ENCODE measurements around the gene LOXL3. TPM values are rescaled to one million over a fixed set of nuclear protein-coding genes. Genes with fewer than 3 reads are reported as not detected.
A peak's percentile ranks its signal among the peaks of the same experiment; 100 is the strongest.

LOXL3 gene
- total and polyA plus RNA-seq, 3 experiments from 2014 or later: 0.08 to 1.2 (median 0.77) TPM

- H3K9me3 Mint-ChIP-seq: no peaks in the 10 kb centered on the region
- peaks cover 31% of the 10 kb centered on the region for H3K27me3 ChIP-seq (ENCODE audit: insufficient read depth, low read length, poor library complexity, severe bottlenecking)
- no peak for DNase-seq
- CTCF ChIA-PET: interaction anchor here (1.2 to 3.9 kb wide), 3 partner anchors 56 to 296 kb away, joined by 3 to 16 read pairs (median 3); partner anchors contain the start of genes CCDC142 and TTC31
- peaks cover 12% of the 10 kb centered on the region for H3K4me1 ChIP-seq (ENCODE audit: insufficient read depth, low read length)
- POLR2A ChIA-PET: interaction anchor here (0.6 kb wide), 1 partner anchor 35 kb away, joined by 7 read pairs; no protein-coding TSS in a partner anchor
- peaks cover 34 to 56% of the 10 kb centered on the region in 2 donors for H3K27me3 Mint-ChIP-seq
- H3K4me3 ChIP-seq (ENCODE audit: low read length): no peak overlapping the region
- H3K9me3 ChIP-seq (ENCODE audit: low read length): no peaks in the 10 kb centered on the region
- H3K4me3 Mint-ChIP-seq: no peak overlapping the region
- no peaks in the 10 kb centered on the region for H3K36me3 ChIP-seq (ENCODE audit: insufficient read depth, low read length)
- no peak overlapping the region for H3K27ac Mint-ChIP-seq
- no peak overlapping the region for H3K27ac ChIP-seq (ENCODE audit: low read depth, low read length)
- H3K36me3 Mint-ChIP-seq: no peaks in the 10 kb centered on the region
- peaks cover 3 to 13% (median 7%) of the 10 kb centered on the region in 3 donors for H3K4me1 Mint-ChIP-seq
Measured at GRCh38 chr2:74546004-74546403, 7.7 kb downstream of the LOXL3 start.

- Mint-ChIP-seq H3K9me3 (no peaks in the 10 kb centered on the region), H3K4me1 (peaks cover 3 to 12% (median 7%) of the 10 kb centered on the region in 3 donors), H3K27me3 (peaks cover 33 to 50% of the 10 kb centered on the region in 2 donors), H3K27ac (peak overlapping the region in 1 of 8 donors; percentile 1), H3K36me3 (no peaks in the 10 kb centered on the region), H3K4me3 (no peak overlapping the region)
- peaks cover 10% of the 10 kb centered on the region for H3K4me1 ChIP-seq (ENCODE audit: insufficient read depth, low read length)
- H3K4me3 ChIP-seq (ENCODE audit: low read length): no peak overlapping the region
- ChIA-PET CTCF (interaction anchor here (0.8 to 3.9 kb wide), 4 partner anchors 41 to 63 kb away, joined by 3 to 16 read pairs (median 3); partner anchors contain the start of genes CCDC142 and TTC31), POLR2A (no interaction called here)
- DNase-seq: no peak
- H3K27ac ChIP-seq (ENCODE audit: low read depth, low read length): no peak overlapping the region
- H3K36me3 ChIP-seq (ENCODE audit: insufficient read depth, low read length): no peaks in the 10 kb centered on the region
- peaks cover 26% of the 10 kb centered on the region for H3K27me3 ChIP-seq (ENCODE audit: insufficient read depth, low read length, poor library complexity, severe bottlenecking)
- no peaks in the 10 kb centered on the region for H3K9me3 ChIP-seq (ENCODE audit: low read length)
Measured at GRCh38 chr2:74544634-74545033, 9.1 kb downstream of the LOXL3 start.

DNA sequence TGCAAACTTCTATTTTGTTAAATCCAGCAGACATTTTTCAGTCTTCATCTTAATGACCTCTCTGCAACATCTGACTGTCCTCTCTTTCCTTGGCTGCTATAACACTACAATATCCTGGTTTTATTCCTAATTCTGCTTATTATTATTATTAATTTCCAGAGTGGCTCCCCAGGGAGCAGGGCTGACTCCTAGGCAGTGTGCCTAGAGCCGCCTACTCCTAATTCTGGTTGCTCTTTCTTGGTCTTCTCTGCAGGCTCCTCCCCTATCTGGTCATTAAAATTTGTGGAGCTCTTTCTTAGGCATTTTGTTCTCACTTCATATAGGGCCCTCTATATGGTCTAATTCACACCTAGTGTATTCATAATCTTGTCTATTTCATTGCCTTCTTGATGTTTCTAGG is 10.8 kb downstream of the LOXL3 start:
- Histone ChIP-seq H3K27me3 (ENCODE audit: insufficient read depth, low read length, poor library complexity, severe bottlenecking) (peaks cover 10% of the 10 kb centered on the region), H3K9me3 (ENCODE audit: low read length) (no peaks in the 10 kb centered on the region), H3K27ac (ENCODE audit: low read depth, low read length) (no peak overlapping the region), H3K4me1 (ENCODE audit: insufficient read depth, low read length) (no peaks in the 10 kb centered on the region), H3K4me3 (ENCODE audit: low read length) (no peak overlapping the region), H3K36me3 (ENCODE audit: insufficient read depth, low read length) (no peaks in the 10 kb centered on the region)
- no peak for DNase-seq
- POLR2A ChIA-PET: no interaction called here
- CTCF ChIA-PET: no interaction called here
- Mint-ChIP-seq H3K4me1 (peaks cover 0 to 2% (median under 1%) of the 10 kb centered on the region in 3 donors), H3K27me3 (peaks cover 29 to 56% of the 10 kb centered on the region in 2 donors), H3K27ac (no peak overlapping the region), H3K9me3 (no peaks in the 10 kb centered on the region), H3K4me3 (no peak overlapping the region), H3K36me3 (no peaks in the 10 kb centered on the region)

GRCh38 chr2:74540291-74540690 is 13.5 kb downstream of the LOXL3 start:
- DNase-seq: no peak
- ChIA-PET CTCF (interaction anchor here (0.8 kb wide), 1 partner anchor 10 kb away, joined by 3 read pairs; the partner anchor contains the start of gene HTRA2), POLR2A (no interaction called here)
- Histone ChIP-seq H3K27me3 (ENCODE audit: insufficient read depth, low read length, poor library complexity, severe bottlenecking) (peaks cover 12% of the 10 kb centered on the region), H3K27ac (ENCODE audit: low read depth, low read length) (no peak overlapping the region), H3K9me3 (ENCODE audit: low read length) (no peaks in the 10 kb centered on the region), H3K36me3 (ENCODE audit: insufficient read depth, low read length) (no peaks in the 10 kb centered on the region), H3K4me1 (ENCODE audit: insufficient read depth, low read length) (no peaks in the 10 kb centered on the region), H3K4me3 (ENCODE audit: low read length) (no peak overlapping the region)
- Mint-ChIP-seq H3K9me3 (no peaks in the 10 kb centered on the region), H3K4me3 (no peak overlapping the region), H3K4me1 (no peaks in the 10 kb centered on the region), H3K27ac (no peak overlapping the region), H3K36me3 (no peaks in the 10 kb centered on the region), H3K27me3 (peaks cover 22 to 53% of the 10 kb centered on the region in 2 donors)

- Mint-ChIP-seq H3K9me3 (no peaks in the 10 kb centered on the region), H3K4me3 (no peak overlapping the region), H3K27me3 (peaks cover 17 to 49% of the 10 kb centered on the region in 2 donors), H3K36me3 (peaks cover 0 to under 1% (median 0%) of the 10 kb centered on the region in 3 donors), H3K4me1 (no peaks in the 10 kb centered on the region), H3K27ac (no peak overlapping the region)
- no peaks in the 10 kb centered on the region for H3K4me1 ChIP-seq (ENCODE audit: insufficient read depth, low read length)
- peaks cover under 1% of the 10 kb centered on the region for H3K36me3 ChIP-seq (ENCODE audit: insufficient read depth, low read length)
- ChIA-PET CTCF (no interaction called here), POLR2A (interaction anchor here (1.1 kb wide), 1 partner anchor 15 kb away, joined by 4 read pairs; no protein-coding TSS in a partner anchor)
- no peak overlapping the region for H3K27ac ChIP-seq (ENCODE audit: low read depth, low read length)
- H3K9me3 ChIP-seq (ENCODE audit: low read length): no peaks in the 10 kb centered on the region
- H3K4me3 ChIP-seq (ENCODE audit: low read length): no peak overlapping the region
- peaks cover 12% of the 10 kb centered on the region for H3K27me3 ChIP-seq (ENCODE audit: insufficient read depth, low read length, poor library complexity, severe bottlenecking)
- no peak for DNase-seq
Measured at GRCh38 chr2:74538881-74539339, 14.8 kb downstream of the LOXL3 start.

GRCh38 chr2:74537140-74537539 is 16.6 kb downstream of the LOXL3 start:
- H3K27ac Mint-ChIP-seq: no peak overlapping the region
- H3K9me3 Mint-ChIP-seq: no peaks in the 10 kb centered on the region
- H3K27me3 Mint-ChIP-seq: peaks cover 14 to 37% of the 10 kb centered on the region in 2 donors
- H3K4me3 Mint-ChIP-seq: no peak overlapping the region
- Histone ChIP-seq H3K36me3 (ENCODE audit: insufficient read depth, low read length) (peaks cover 9% of the 10 kb centered on the region), H3K9me3 (ENCODE audit: low read length) (no peaks in the 10 kb centered on the region), H3K27ac (ENCODE audit: low read depth, low read length) (no peak overlapping the region), H3K4me3 (ENCODE audit: low read length) (no peak overlapping the region), H3K27me3 (ENCODE audit: insufficient read depth, low read length, poor library complexity, severe bottlenecking) (peaks cover 8% of the 10 kb centered on the region), H3K4me1 (ENCODE audit: insufficient read depth, low read length) (no peaks in the 10 kb centered on the region)
- CTCF ChIA-PET: no interaction called here
- POLR2A ChIA-PET: no interaction called here
- peaks cover 0 to 16% (median 0%) of the 10 kb centered on the region in 3 donors for H3K36me3 Mint-ChIP-seq
- no peak for DNase-seq
- peaks cover 2 to 3% (median 2%) of the 10 kb centered on the region in 3 donors for H3K4me1 Mint-ChIP-seq

GRCh38 chr2:74536166-74536950 is 17.4 kb downstream of the LOXL3 start:
- H3K4me3 Mint-ChIP-seq: no peak overlapping the region
- POLR2A ChIA-PET: no interaction called here

DNA sequence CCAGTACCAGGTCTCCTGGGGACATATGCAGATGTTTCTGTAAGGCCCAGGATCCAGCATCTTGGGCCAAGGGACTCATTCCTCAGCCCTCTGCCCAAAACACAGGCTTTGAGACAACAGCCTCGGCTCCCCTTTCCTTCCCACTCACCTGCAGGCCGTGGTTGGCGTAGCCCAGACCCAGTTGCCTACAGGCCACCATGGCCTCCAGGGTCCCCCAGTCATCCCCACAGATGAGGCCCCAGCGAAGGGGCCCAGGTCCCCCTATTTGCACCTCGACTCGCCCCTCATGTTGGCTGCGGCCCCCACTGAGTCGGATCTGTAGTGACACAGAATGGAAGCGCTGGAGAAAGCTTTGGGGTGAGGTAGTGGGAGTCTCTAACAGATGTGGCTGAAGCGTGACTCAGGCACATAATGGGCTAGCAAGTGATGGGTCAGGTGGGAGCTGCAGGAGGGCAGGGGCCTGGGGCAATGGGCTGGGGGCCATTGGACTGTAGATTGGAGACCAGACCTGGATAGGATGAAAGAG is 18.2 kb downstream of the LOXL3 start:
- Histone ChIP-seq H3K36me3 (ENCODE audit: insufficient read depth, low read length) (peaks cover 9% of the 10 kb centered on the region), H3K4me3 (ENCODE audit: low read length) (no peak overlapping the region), H3K27me3 (ENCODE audit: insufficient read depth, low read length, poor library complexity, severe bottlenecking) (peaks cover 4% of the 10 kb centered on the region), H3K9me3 (ENCODE audit: low read length) (no peaks in the 10 kb centered on the region), H3K4me1 (ENCODE audit: insufficient read depth, low read length) (peaks cover 15% of the 10 kb centered on the region), H3K27ac (ENCODE audit: low read depth, low read length) (no peak overlapping the region)
- H3K27me3 Mint-ChIP-seq: peaks cover 10 to 30% of the 10 kb centered on the region in 2 donors
- peak overlapping the region in 2 of 8 donors; percentile 16 to 88 for H3K27ac Mint-ChIP-seq
- CTCF ChIA-PET: no interaction called here
- peaks cover 0 to 20% (median 0%) of the 10 kb centered on the region in 3 donors for H3K36me3 Mint-ChIP-seq
- H3K9me3 Mint-ChIP-seq: no peaks in the 10 kb centered on the region
- peak overlapping the region in 1 of 7 donors; percentile 48 for H3K4me3 Mint-ChIP-seq
- no peak for DNase-seq
- POLR2A ChIA-PET: no interaction called here
- H3K4me1 Mint-ChIP-seq: peaks cover 17 to 19% (median 19%) of the 10 kb centered on the region in 3 donors

More at GRCh38 chr2:74536166-74536950, 17.4 kb downstream of the LOXL3 start:
- CTCF ChIA-PET: no interaction called here
- Mint-ChIP-seq H3K9me3 (no peaks in the 10 kb centered on the region), H3K27ac (no peak overlapping the region), H3K36me3 (peaks cover 0 to 19% (median 0%) of the 10 kb centered on the region in 3 donors), H3K27me3 (peaks cover 14 to 35% of the 10 kb centered on the region in 2 donors), H3K4me1 (peaks cover 8 to 11% (median 10%) of the 10 kb centered on the region in 3 donors)
- H3K4me1 ChIP-seq (ENCODE audit: insufficient read depth, low read length): peaks cover 7% of the 10 kb centered on the region
- H3K27ac ChIP-seq (ENCODE audit: low read depth, low read length): no peak overlapping the region
- no peak for DNase-seq
- no peaks in the 10 kb centered on the region for H3K9me3 ChIP-seq (ENCODE audit: low read length)
- peaks cover 7% of the 10 kb centered on the region for H3K27me3 ChIP-seq (ENCODE audit: insufficient read depth, low read length, poor library complexity, severe bottlenecking)
- no peak overlapping the region for H3K4me3 ChIP-seq (ENCODE audit: low read length)
- H3K36me3 ChIP-seq (ENCODE audit: insufficient read depth, low read length): peaks cover 9% of the 10 kb centered on the region
